22Rv1 (cell line): ENCODE measurements around the gene HOXD9.

Source experiments
- H3K27ac ChIP-seq: fragments of 450-650 bp; 2 replicates; pipeline ENCODE4 v1.5.1; 2017
- ZFX ChIP-seq: fragments of 450-650 bp; IDR thresholded peaks from 2 replicates; pipeline ENCODE4 v1.6.1; 2017; ENCODE audit warnings: antibody characterized with exemption, borderline replicate concordance
- TF ChIP-seq, protein P1 (sequence below): fragments of 450-650 bp; IDR thresholded peaks from 2 replicates; pipeline ENCODE4 v1.5.1; 2017; ENCODE audit warnings: mild to moderate bottlenecking

The HOXD9 gene

DNA sequence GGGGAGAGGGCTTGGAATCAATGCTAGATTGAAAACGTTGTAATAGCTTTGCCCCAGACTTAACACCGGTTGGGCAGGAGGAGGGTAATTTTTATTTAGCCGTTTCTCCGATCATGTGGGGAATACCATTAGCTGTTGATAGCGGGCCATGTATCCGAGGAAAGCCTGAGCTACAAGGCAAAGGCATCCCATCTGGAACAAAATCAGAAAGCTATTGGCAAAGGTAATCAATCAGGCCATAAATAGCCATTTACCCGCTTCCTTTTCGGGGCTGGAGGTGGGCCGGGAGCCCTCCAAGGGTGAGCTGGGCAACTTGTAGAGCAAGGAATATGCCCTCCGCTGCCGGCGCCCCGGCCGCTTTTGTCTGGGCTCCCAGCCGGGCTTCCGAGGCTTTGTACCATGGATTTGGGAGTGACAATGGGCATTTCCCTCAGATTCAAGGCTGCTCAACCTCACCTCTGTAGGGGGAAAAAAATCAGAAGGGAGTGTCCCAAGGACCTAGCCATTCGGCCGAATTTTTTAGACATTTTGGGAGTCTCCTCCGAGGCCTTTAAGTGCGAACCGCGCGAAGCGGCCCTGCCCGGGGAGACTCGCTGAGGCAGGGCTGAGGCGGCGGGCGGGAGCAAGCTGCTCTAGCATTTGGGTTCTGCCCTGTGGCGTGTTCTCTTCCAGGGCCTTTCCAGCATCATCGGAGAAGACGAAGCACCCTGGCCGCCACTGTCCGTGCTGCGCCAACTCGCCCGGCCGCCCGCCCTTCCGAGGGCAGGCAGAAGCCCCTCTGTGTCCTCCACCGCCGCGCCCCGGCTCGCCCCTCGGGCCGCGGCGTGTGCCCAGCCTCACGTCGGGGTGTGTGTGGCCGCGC lies 1.1 kb upstream of the HOXD9 start:
- no peak for TF ChIP-seq ZFX
- TF ChIP-seq, protein P1, sequence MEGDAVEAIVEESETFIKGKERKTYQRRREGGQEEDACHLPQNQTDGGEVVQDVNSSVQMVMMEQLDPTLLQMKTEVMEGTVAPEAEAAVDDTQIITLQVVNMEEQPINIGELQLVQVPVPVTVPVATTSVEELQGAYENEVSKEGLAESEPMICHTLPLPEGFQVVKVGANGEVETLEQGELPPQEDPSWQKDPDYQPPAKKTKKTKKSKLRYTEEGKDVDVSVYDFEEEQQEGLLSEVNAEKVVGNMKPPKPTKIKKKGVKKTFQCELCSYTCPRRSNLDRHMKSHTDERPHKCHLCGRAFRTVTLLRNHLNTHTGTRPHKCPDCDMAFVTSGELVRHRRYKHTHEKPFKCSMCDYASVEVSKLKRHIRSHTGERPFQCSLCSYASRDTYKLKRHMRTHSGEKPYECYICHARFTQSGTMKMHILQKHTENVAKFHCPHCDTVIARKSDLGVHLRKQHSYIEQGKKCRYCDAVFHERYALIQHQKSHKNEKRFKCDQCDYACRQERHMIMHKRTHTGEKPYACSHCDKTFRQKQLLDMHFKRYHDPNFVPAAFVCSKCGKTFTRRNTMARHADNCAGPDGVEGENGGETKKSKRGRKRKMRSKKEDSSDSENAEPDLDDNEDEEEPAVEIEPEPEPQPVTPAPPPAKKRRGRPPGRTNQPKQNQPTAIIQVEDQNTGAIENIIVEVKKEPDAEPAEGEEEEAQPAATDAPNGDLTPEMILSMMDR: no peak
- H3K27ac ChIP-seq: no peak overlapping the region

DNA sequence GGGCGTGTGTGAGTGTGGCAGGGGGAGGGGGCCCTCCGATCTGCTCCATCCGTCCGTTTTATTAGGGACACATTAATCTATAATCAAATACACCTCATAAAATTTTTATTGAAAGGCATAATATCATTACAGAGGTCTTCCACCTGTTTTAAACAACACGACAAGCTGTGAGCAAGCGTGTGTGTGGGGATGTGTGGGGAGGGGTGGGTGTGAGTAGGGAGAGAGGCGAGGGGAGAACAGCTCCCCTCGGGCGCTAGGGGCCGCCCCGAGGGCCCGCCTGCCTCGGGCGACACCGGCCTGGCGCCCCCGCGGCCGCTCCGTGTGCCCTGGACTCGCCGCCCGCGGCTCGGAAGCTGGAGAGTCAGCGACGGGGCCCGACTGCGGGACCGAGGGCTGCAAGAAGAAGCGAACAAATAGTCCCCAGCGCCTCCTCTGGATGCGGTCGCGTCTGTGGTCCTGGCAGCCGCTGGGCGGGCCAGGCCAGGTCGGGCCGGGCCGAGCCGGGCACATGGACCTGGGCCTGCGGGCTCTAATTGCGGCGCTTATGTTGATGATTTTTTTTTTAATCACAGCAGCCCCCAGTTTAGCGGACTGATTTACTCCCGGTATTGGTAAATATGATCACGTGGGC lies 352 bp upstream of the HOXD9 start:
- TF ChIP-seq, protein P1: no peak
- TF ChIP-seq ZFX: no peak
- no peak overlapping the region for H3K27ac ChIP-seq

GRCh38 chr2:176123411-176124109 lies 1.0 kb downstream of the HOXD9 start:
- TF ChIP-seq, protein P1: no peak
- TF ChIP-seq ZFX: no peak
- H3K27ac ChIP-seq: no peak overlapping the region

DNA sequence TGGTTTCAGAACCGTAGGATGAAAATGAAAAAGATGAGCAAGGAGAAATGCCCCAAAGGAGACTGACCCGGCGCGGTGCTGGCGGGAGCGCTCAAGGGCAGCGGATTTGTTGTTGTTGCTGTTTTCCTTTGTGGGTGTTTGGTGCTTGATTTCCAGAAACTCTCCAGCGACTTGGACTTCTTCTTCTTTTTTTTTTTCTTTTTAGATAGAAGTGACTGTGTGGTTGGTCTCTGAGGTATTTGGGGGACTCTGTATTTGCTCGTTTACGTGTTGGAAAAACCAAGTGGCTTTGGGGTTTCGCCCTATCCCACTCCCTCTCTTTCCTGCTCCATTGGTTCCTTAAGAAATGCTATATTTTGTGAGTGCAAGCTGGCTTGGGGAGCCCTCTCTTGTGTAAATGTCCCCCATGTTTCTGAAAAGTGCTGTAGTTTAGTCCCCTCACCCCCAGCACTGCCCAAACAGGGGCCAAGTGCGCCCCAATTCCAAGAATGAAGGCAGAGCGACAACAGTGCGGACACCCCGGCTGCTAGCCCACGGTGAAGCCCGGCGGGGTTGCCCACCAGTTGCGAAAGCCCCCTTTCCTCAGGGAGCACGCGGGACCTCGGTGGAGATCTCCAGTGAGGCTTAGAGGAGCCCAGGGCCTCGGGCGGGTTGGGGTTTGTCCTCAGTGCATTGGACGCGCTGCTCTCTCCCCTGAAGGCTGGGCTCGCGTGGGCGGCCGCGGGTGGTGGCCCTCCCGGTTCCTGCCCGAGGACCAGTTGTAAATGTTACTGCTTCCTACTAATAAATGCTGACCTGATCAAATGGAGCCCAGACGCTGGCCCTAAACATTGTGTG lies 1.8 kb downstream of the HOXD9 start:
- TF ChIP-seq ZFX: no peak
- TF ChIP-seq, protein P1: no peak
- no peak overlapping the region for H3K27ac ChIP-seq

GRCh38 chr2:176124947-176125771 lies 2.6 kb downstream of the HOXD9 start:
- no peak overlapping the region for H3K27ac ChIP-seq
- TF ChIP-seq, protein P1: no peak
- TF ChIP-seq ZFX: no peak

GRCh38 chr2:176125772-176126054 lies 3.2 kb downstream of the HOXD9 start:
- H3K27ac ChIP-seq: no peak overlapping the region
- TF ChIP-seq, protein P1: no peak
- no peak for TF ChIP-seq ZFX
